ENCODE measurements around the gene NR6A1.

The NR6A1 gene

GRCh38 chr9:124574534-124575375 is 196.4 kb downstream of the NR6A1 start:
- no peak overlapping the region for H3K27ac ChIP-seq
- H3K36me3 ChIP-seq, result no peaks in the 10 kb centered on the region
- H3K27me3 ChIP-seq, result no peaks in the 10 kb centered on the region
- no peak for DNase-seq
- no peak for TF ChIP-seq CTCF (IDR thresholded peaks at IDR 0.05)
- H3K9me3 ChIP-seq, result no peaks in the 10 kb centered on the region
- no peaks in the 10 kb centered on the region for H3K4me1 ChIP-seq
- no peak overlapping the region for H3K4me3 ChIP-seq
- intact Hi-C loops (cut with DNase I; ENCODE audit: low total_unique reads), result no loop called here

- Histone ChIP-seq H3K27ac (no peak overlapping the region), H3K9me3 (no peaks in the 10 kb centered on the region), H3K4me1 (no peaks in the 10 kb centered on the region), H3K36me3 (no peaks in the 10 kb centered on the region), H3K27me3 (no peaks in the 10 kb centered on the region), H3K4me3 (no peak overlapping the region)
- intact Hi-C loops (cut with DNase I; ENCODE audit: low total_unique reads), result no loop called here
- no peak for DNase-seq
- TF ChIP-seq CTCF (IDR thresholded peaks at IDR 0.05), result no peak
Measured at GRCh38 chr9:124570942-124571666, 200.0 kb downstream of the NR6A1 start.

- intact Hi-C loops (cut with DNase I; ENCODE audit: low total_unique reads), result no loop called here
- no peaks in the 10 kb centered on the region for H3K9me3 ChIP-seq
- H3K27ac ChIP-seq, result no peak overlapping the region
Measured at GRCh38 chr9:124569942-124570341, 201.2 kb downstream of the NR6A1 start.

GRCh38 chr9:124567362-124567761 is 203.7 kb downstream of the NR6A1 start:
- H3K36me3 ChIP-seq, result no peaks in the 10 kb centered on the region
- no peak for DNase-seq
- no peaks in the 10 kb centered on the region for H3K4me1 ChIP-seq
- no peak overlapping the region for H3K4me3 ChIP-seq
- H3K27ac ChIP-seq, result no peak overlapping the region
- H3K9me3 ChIP-seq, result no peaks in the 10 kb centered on the region
- intact Hi-C loops (cut with DNase I; ENCODE audit: low total_unique reads), result no loop called here
- no peaks in the 10 kb centered on the region for H3K27me3 ChIP-seq
- TF ChIP-seq CTCF (IDR thresholded peaks at IDR 0.05), result no peak

More at GRCh38 chr9:124569942-124570341, 201.2 kb downstream of the NR6A1 start:
- DNase-seq, result no peak
- Histone ChIP-seq H3K27me3 (no peaks in the 10 kb centered on the region), H3K4me1 (no peaks in the 10 kb centered on the region), H3K4me3 (no peak overlapping the region), H3K36me3 (no peaks in the 10 kb centered on the region)
- no peak for TF ChIP-seq CTCF (IDR thresholded peaks at IDR 0.05)

GRCh38 chr9:124562328-124562727 is 208.8 kb downstream of the NR6A1 start:
- intact Hi-C loops (cut with DNase I; ENCODE audit: low total_unique reads), result no loop called here
- H3K27ac ChIP-seq, result no peak overlapping the region
- H3K4me3 ChIP-seq, result no peak overlapping the region
- no peaks in the 10 kb centered on the region for H3K9me3 ChIP-seq
- H3K36me3 ChIP-seq, result no peaks in the 10 kb centered on the region
- no peak for TF ChIP-seq CTCF (IDR thresholded peaks at IDR 0.05)
- DNase-seq, result no peak
- no peaks in the 10 kb centered on the region for H3K27me3 ChIP-seq
- H3K4me1 ChIP-seq, result no peaks in the 10 kb centered on the region

Data from tibial artery (tissue), 4 donors.